Vagina (tissue), 2 donors: ENCODE data around the gene EMILIN3.

ENCODE experiments used
- CTCF ChIP-seq, 3 experiments: fragments of 450-650 bp in 2 of 3; fragments of 200-600 bp in 1 of 3; sonication (generic) in 1 of 3; IDR thresholded peaks; one replicate each; pipeline ENCODE4 v1.5.1; 2017 to 2019; ENCODE audit warnings: antibody characterized with exemption in 3 of 3, mild to moderate bottlenecking in 2 of 3, moderate library complexity in 2 of 3
- POLR2AphosphoS5 ChIP-seq, 2 donors: sonication (generic); formaldehyde crosslinking; IDR thresholded peaks; one replicate each; pipeline ENCODE4 v1.9.0; 2017; ENCODE audit warnings: antibody characterized with exemption in 2 of 2, mild to moderate bottlenecking in 2 of 2, low read depth in 1 of 2; ENCODE audit not compliant: insufficient read depth in 1 of 2

- TF ChIP-seq CTCF (IDR thresholded peaks at IDR 0.05) (no peak), POLR2AphosphoS5 (IDR thresholded peaks at IDR 0.05; ENCODE audit: insufficient read depth in 1 of 2, low read depth in 1 of 2) (no peak)
Observed at GRCh38 chr20:41412324-41413120, 45.9 kb upstream of the EMILIN3 start.
